DND-41 (cell line): ENCODE results near the gene FAM131C.

ENCODE experiments used
- ATAC-seq: fragments of 200-7000 bp; cut with Tn5 transposase; 3 replicates; pipeline ENCODE4 v1.9.1; 2021; ENCODE audit warnings: low read depth; ENCODE audit not compliant: insufficient read depth
- DNase-seq: peaks from one replicate; pipeline ENCODE4 v3.0.0-alpha.2; 2020
- H2AFZ ChIP-seq: 2 replicates; pipeline ENCODE4 v1.6.0; 2012; ENCODE audit warnings: low read depth, low read length
- H3K27ac ChIP-seq: 2 replicates; pipeline ENCODE4 v1.5.1; 2012; ENCODE audit warnings: low read length, inconsistent platforms
- H3K27me3 ChIP-seq: fragments of 200-600 bp; sonication (generic); 2 replicates; pipeline ENCODE4 v1.6.0; 2012; ENCODE audit warnings: low read length, mild to moderate bottlenecking, inconsistent platforms; ENCODE audit not compliant: insufficient read depth, poor library complexity
- H3K36me3 ChIP-seq: 2 replicates; pipeline ENCODE4 v1.5.1; 2012; ENCODE audit warnings: low read length, inconsistent platforms; ENCODE audit not compliant: insufficient read depth
- H3K4me1 ChIP-seq: 2 replicates; pipeline ENCODE4 v1.5.1; 2012; ENCODE audit warnings: mild to moderate bottlenecking, low read length; ENCODE audit not compliant: insufficient read depth
- H3K4me2 ChIP-seq: 2 replicates; pipeline ENCODE4 v1.6.0; 2012; ENCODE audit warnings: mild to moderate bottlenecking, moderate library complexity, low read length, inconsistent platforms; ENCODE audit not compliant: insufficient read depth
- H3K4me3 ChIP-seq, 2 experiments: fragments of 200-600 bp in 1 of 2; shearing (Covaris generic) in 1 of 2; 2 replicates each; pipeline ENCODE4 v1.5.1; 2012 to 2016; ENCODE audit warnings: inconsistent platforms in 2 of 2, low read length in 2 of 2, mild to moderate bottlenecking in 2 of 2, low read depth in 1 of 2, moderate library complexity in 1 of 2
- H3K79me2 ChIP-seq: 2 replicates; pipeline ENCODE4 v1.6.0; 2012; ENCODE audit warnings: low read length, inconsistent platforms; ENCODE audit not compliant: insufficient read depth
- H3K9ac ChIP-seq: 2 replicates; pipeline ENCODE4 v1.6.0; 2012; ENCODE audit warnings: low read depth, mild to moderate bottlenecking, inconsistent platforms, low read length, moderate library complexity
- H3K9me3 ChIP-seq: 2 replicates; pipeline ENCODE4 v1.5.1; 2012; ENCODE audit warnings: low read length, moderate library complexity, mild to moderate bottlenecking, inconsistent platforms; ENCODE audit not compliant: insufficient read depth, severe bottlenecking
- H4K20me1 ChIP-seq: 2 replicates; pipeline ENCODE4 v1.6.0; 2012; ENCODE audit warnings: low read length; ENCODE audit not compliant: insufficient read depth
- EZH2 ChIP-seq: IDR thresholded peaks from 3 replicates; pipeline ENCODE4 v1.6.1; 2012; ENCODE audit warnings: borderline replicate concordance, low read depth, mild to moderate bottlenecking, moderate library complexity, low read length, inconsistent platforms; ENCODE audit not compliant: severe bottlenecking
- TF ChIP-seq, protein P1 (sequence below): IDR thresholded peaks from 2 replicates; pipeline ENCODE4 v1.5.1; 2012; ENCODE audit warnings: borderline replicate concordance, low read length, moderate library complexity, mild to moderate bottlenecking; ENCODE audit not compliant: poor library complexity, severe bottlenecking; ENCODE audit errors: extremely low read depth

The FAM131C gene

DNA sequence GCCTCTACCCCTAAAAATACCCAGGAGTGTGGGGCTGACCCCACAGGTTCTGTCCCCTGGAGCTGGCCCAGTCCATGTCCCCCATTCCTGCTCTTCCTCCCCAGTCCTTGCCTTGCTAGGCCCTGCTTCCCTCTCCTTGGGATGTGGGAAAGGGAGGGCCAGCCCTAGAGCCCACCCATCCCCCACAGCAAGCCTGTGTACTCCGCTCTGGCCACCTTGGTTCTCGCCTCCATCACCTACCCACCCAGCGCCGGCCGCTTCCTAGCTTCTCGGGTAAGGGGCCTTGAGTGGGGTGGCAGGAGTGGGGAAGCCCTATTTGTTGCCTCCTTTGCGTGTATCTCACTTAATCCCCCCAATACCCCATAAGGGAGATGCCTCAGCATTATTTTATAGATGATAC, 23.1 kb downstream of the FAM131C start:
- no peaks in the 10 kb centered on the region for H3K27me3 ChIP-seq
- ATAC-seq (no peak), DNase-seq (no peak)
- H3K4me2 ChIP-seq: no peak overlapping the region
- no peaks in the 10 kb centered on the region for H3K9me3 ChIP-seq
- no peaks in the 10 kb centered on the region for H3K36me3 ChIP-seq
- H2AFZ ChIP-seq: no peak overlapping the region
- no peak for TF ChIP-seq EZH2
- TF ChIP-seq, protein P1, sequence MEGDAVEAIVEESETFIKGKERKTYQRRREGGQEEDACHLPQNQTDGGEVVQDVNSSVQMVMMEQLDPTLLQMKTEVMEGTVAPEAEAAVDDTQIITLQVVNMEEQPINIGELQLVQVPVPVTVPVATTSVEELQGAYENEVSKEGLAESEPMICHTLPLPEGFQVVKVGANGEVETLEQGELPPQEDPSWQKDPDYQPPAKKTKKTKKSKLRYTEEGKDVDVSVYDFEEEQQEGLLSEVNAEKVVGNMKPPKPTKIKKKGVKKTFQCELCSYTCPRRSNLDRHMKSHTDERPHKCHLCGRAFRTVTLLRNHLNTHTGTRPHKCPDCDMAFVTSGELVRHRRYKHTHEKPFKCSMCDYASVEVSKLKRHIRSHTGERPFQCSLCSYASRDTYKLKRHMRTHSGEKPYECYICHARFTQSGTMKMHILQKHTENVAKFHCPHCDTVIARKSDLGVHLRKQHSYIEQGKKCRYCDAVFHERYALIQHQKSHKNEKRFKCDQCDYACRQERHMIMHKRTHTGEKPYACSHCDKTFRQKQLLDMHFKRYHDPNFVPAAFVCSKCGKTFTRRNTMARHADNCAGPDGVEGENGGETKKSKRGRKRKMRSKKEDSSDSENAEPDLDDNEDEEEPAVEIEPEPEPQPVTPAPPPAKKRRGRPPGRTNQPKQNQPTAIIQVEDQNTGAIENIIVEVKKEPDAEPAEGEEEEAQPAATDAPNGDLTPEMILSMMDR: no peak
- H3K4me1 ChIP-seq: no peaks in the 10 kb centered on the region
- no peak overlapping the region for H3K27ac ChIP-seq
- H4K20me1 ChIP-seq: no peaks in the 10 kb centered on the region
- H3K79me2 ChIP-seq: no peaks in the 10 kb centered on the region
- H3K4me3 ChIP-seq: no peak overlapping the region
- no peak overlapping the region for H3K9ac ChIP-seq

DNA sequence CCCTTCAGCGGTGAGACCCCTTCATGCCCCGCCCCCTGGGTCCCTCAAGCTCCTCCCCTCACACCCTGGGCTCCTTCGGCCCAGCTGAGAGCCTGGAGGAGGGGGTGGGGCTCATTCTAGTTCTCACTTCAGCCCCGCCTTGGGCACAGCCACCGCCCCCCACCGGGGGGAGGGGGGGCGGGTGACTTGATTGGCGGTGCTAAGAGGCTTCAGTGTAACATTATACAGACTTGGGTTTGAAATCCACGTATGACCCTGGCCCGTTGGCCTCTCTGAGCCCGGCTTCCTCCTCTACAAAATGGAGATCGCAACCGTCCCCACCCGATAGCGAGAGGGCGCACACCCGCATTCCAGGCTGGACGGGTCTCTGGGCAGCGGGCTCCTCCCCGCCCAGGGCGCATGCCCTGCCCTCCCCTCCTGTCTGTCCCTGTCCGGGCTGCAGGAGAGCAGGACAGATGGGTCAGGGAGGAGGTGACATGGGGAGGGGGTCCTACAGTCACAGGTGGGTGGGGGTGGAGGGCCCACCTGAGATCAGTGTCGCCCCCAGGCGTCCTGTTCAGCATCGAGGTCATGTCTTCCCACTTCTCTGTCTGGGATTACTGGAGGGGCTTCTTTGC, 24.8 kb downstream of the FAM131C start:
- TF ChIP-seq EZH2: no peak
- TF ChIP-seq, protein P1: no peak
- no peak overlapping the region for H3K4me2 ChIP-seq
- ATAC-seq: no peak
- no peak overlapping the region for H3K4me3 ChIP-seq
- 0 out of 2 replicates have a peak, but pooled peaks cover 3% of the 10 kb centered on the region for H4K20me1 ChIP-seq
- no peak overlapping the region for H3K9ac ChIP-seq
- no peaks in the 10 kb centered on the region for H3K4me1 ChIP-seq
- no peak overlapping the region for H2AFZ ChIP-seq
- H3K79me2 ChIP-seq: no peaks in the 10 kb centered on the region
- no peaks in the 10 kb centered on the region for H3K9me3 ChIP-seq
- no peak overlapping the region for H3K27ac ChIP-seq
- DNase-seq: peak; percentile 22
- H3K36me3 ChIP-seq: no peaks in the 10 kb centered on the region
- H3K27me3 ChIP-seq: no peaks in the 10 kb centered on the region

DNA sequence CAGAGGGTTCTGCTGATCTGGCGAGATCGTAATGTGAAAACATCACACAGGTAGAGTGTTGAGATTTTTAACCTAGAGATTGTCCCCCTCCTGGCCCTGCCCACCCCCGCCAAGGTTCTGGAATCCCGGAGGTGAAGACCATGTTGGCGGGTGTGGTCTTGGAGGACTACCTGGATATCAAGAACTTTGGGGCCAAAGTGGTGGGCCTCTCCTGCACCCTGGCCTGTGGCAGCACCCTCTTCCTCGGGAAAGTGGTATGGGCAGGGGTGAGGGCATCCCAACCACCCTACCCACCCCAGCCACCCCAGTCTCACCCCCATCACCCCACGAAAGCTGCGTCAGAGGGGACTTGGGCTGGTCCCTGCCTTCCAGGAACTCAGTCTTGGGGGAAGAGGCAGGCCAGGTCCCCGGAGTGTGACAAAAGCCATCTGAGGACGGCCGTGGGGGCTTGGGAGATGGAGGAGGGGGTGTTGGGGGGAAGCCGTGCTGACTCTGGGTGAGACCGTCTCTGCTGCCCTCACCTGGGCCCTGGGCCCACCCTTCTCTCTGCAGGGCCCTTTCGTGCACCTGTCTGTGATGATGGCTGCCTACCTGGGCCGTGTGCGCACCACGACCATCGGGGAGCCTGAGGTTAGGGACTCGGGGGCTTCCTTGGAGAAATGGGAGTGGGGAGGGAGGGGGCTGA, 25.5 kb downstream of the FAM131C start:
- no peak overlapping the region for H3K27ac ChIP-seq
- H2AFZ ChIP-seq: no peak overlapping the region
- DNase-seq (no peak), ATAC-seq (no peak)
- no peaks in the 10 kb centered on the region for H3K36me3 ChIP-seq
- H3K27me3 ChIP-seq: peaks cover 5% of the 10 kb centered on the region
- H3K9ac ChIP-seq: no peak overlapping the region
- H3K9me3 ChIP-seq: no peaks in the 10 kb centered on the region
- H3K4me1 ChIP-seq: no peaks in the 10 kb centered on the region
- no peaks in the 10 kb centered on the region for H3K79me2 ChIP-seq
- H4K20me1 ChIP-seq: 0 out of 2 replicates have a peak, but pooled peaks cover 3% of the 10 kb centered on the region
- no peak for TF ChIP-seq EZH2
- TF ChIP-seq, protein P1: no peak
- no peak overlapping the region for H3K4me3 ChIP-seq
- H3K4me2 ChIP-seq: no peak overlapping the region
